Left colon (tissue), 2 donors: ENCODE data around the gene NUPR2. TPM values are rescaled to one million over a fixed set of nuclear protein-coding genes. Genes with fewer than 3 reads are reported as not detected.
"Not testable (repeated sequence)": the region's sequence is repeated elsewhere in the genome, so short reads cannot be mapped to it uniquely, and the experiment has no call there.

Experiments
- ATAC-seq: fragments of 200-7000 bp; cut with Tn5 transposase; one replicate; pipeline ENCODE4 v1.9.1; 2020; ENCODE audit warnings: mild to moderate bottlenecking, moderate library complexity
- DNase-seq, 2 donors: peaks; one replicate each; pipeline ENCODE4 v3.0.0-alpha.2; 2020
- intact Hi-C, 2 donors: fragments of 100-400 bp; cut with DNase I in 1 of 2; cut with micrococcal nuclease in 1 of 2; formaldehyde crosslinking; loops; one replicate each; pipeline versions ENCODE4 v1.11.2 to v1.14.0; 2022; cut with DNase I, micrococcal nuclease
- total RNA-seq, 2 donors: library from RNA; stranded (reverse); fragmentation: NEBNext Ultra II Directional; extraction: Animal tissue kit (Norgen Biotek cat#: 25700); gene quantifications; one replicate each; pipeline ENCODE4 v1.2.1, GENCODE V29; 2021
- donor health status: DM: no; HTN: no; CAD: no.
- donor health status: DM: yes; HTN: yes; CAD: no.

Gene NUPR2
- total RNA-seq, 2 donors from 2014 or later, result 0.95 to 1.4 TPM

- intact Hi-C loops, ATAC-seq, DNase-seq: not testable (repeated sequence)
Measured at GRCh38 chr7:56092388-56092787, 23.8 kb downstream of the NUPR2 start.

- peak in 1 of 2 donors; percentile 45 for DNase-seq
- intact Hi-C loops, result no loop called here
- ATAC-seq, result peak; percentile 16
Measured at GRCh38 chr7:56091591-56091990, 24.6 kb downstream of the NUPR2 start.

GRCh38 chr7:56087445-56087844 is 28.8 kb downstream of the NUPR2 start:
- intact Hi-C loops, result no loop called here
- DNase-seq (no peak), ATAC-seq (no peak)

- intact Hi-C loops, result no loop called here
- DNase-seq (no peak), ATAC-seq (no peak)
Measured at GRCh38 chr7:56086761-56087160, 29.5 kb downstream of the NUPR2 start.

- ATAC-seq, result peak; percentile 17
- intact Hi-C loops, result no loop called here
- DNase-seq, result no peak
Measured at GRCh38 chr7:56083150-56083785, 32.9 kb downstream of the NUPR2 start.

GRCh38 chr7:56081626-56082340 is 34.4 kb downstream of the NUPR2 start:
- ATAC-seq (no peak), DNase-seq (no peak)
- intact Hi-C loops, result no loop called here

- intact Hi-C loops, DNase-seq, ATAC-seq: not testable (repeated sequence)
Measured at GRCh38 chr7:56080726-56081435, 35.3 kb downstream of the NUPR2 start.

- ATAC-seq, result peak; percentile 55
- DNase-seq, result peak; percentile 48 to 72
- intact Hi-C loops, result loop anchor here in 1 of 2 donors (10.0 kb wide), 1 partner anchor 75 kb away; no protein-coding TSS in a partner anchor
Measured at GRCh38 chr7:56079450-56080185, 36.6 kb downstream of the NUPR2 start.

- intact Hi-C loops, result loop anchor here in 1 of 2 donors (10.0 kb wide), 1 partner anchor 73 kb away; no protein-coding TSS in a partner anchor
- DNase-seq (no peak), ATAC-seq (no peak)
Measured at GRCh38 chr7:56078196-56078595, 38.0 kb downstream of the NUPR2 start.

GRCh38 chr7:56077681-56078080 is 38.5 kb downstream of the NUPR2 start:
- intact Hi-C loops, result loop anchor here in 1 of 2 donors (10.0 kb wide), 1 partner anchor 73 kb away; no protein-coding TSS in a partner anchor

GRCh38 chr7:56074371-56074791 is 41.8 kb downstream of the NUPR2 start:
- peak; percentile 98 for ATAC-seq
- peak; percentile 85 to 87 for DNase-seq
- intact Hi-C loops, result loop anchor here (5.0 to 10.0 kb wide), 2 partner anchors 67 to 70 kb away; no protein-coding TSS in a partner anchor

More at GRCh38 chr7:56077681-56078080, 38.5 kb downstream of the NUPR2 start:
- ATAC-seq, result no peak
- DNase-seq, result no peak

GRCh38 chr7:56066376-56066775 is 49.8 kb downstream of the NUPR2 start:
- intact Hi-C loops, DNase-seq, ATAC-seq: not testable (repeated sequence)

Other genes with a start within 250 kb of the NUPR2 start
- 1 to 10 TPM; 1.4 to 2.6 TPM for gene ZNF713, start 229.0 kb downstream of the NUPR2 start, total RNA-seq
- 10 to 100 TPM; 10.4 to 14.7 TPM for gene MRPS17, start 164.5 kb downstream of the NUPR2 start, total RNA-seq
- 10 to 100 TPM; 57.9 to 77.8 TPM for gene NIPSNAP2, start 151.8 kb downstream of the NUPR2 start, total RNA-seq
- 10 to 100 TPM in 1 of 2 donors, 1 to 10 TPM in 1; 8.5 to 10.9 TPM for gene PSPH, start 65.0 kb downstream of the NUPR2 start, total RNA-seq
- 10 to 100 TPM; 65.1 to 76.7 TPM for gene CCT6A, start 64.7 kb downstream of the NUPR2 start, total RNA-seq
- gene SUMF2, start 52.1 kb downstream of the NUPR2 start, total RNA-seq, result 100 to 1,000 TPM in 1 of 2 donors, 10 to 100 TPM in 1; 96.5 to 100 TPM
- 1 to 10 TPM in 1 of 2 donors, under 1 TPM in 1; 0.67 to 1.5 TPM for gene PHKG1, start 23.5 kb downstream of the NUPR2 start, total RNA-seq
- gene CHCHD2, start 9.9 kb downstream of the NUPR2 start, total RNA-seq, result 100 to 1,000 TPM; 294 to 314 TPM